GM12878 (cell line): ENCODE measurements around the gene TRIM71. TPM values are rescaled to one million over a fixed set of nuclear protein-coding genes. Genes with fewer than 3 reads are reported as not detected.

ENCODE experiments used
- ATAC-seq: fragments of 200-7000 bp; cut with Tn5 transposase; 3 replicates; pipeline ENCODE4 v1.9.1; 2020; ENCODE audit warnings: mild to moderate bottlenecking, moderate library complexity
- BruUV-seq: library from RNA; stranded (reverse); fragments of 400-500 nt; replicated peaks from 2 replicates; lab custom pipeline; 2021; lab: Mats Ljungman, UMichigan
- CTCF ChIA-PET: fragments of 300-600 bp; sonication (Branson Sonifier 250); formaldehyde crosslinking; extraction: SDS; loops from one replicate; lab custom pipeline; 2021; ENCODE audit warnings: inconsistent platforms; lab: Yijun Ruan, JAX
- POLR2A ChIA-PET: fragments of 350-600 bp; formaldehyde crosslinking; extraction: SDS; loops from one replicate; lab custom pipeline; 2021; ENCODE audit warnings: inconsistent platforms; lab: Charles Lee
- RAD21 ChIA-PET: fragments of 300-600 bp; sonication (Branson Sonifier 250); formaldehyde crosslinking; loops from one replicate; lab custom pipeline; 2023; ENCODE audit warnings: antibody characterized with exemption; ENCODE audit not compliant: unreplicated experiment; lab: Charles Lee
- SMC1A ChIA-PET: fragments of 300-600 bp; sonication (Branson Sonifier 250); formaldehyde crosslinking; loops from one replicate; lab custom pipeline; 2023; ENCODE audit not compliant: unreplicated experiment, uncharacterized antibody; lab: Charles Lee
- DNase-seq: peaks from one replicate; pipeline ENCODE4 v3.0.0-alpha.2; 2011; ENCODE audit warnings: low read depth, low spot score
- FAIRE-seq: peaks from 3 replicates; lab custom pipeline; 2011; peaks lifted over from hg19 to GRCh38; lab: Jason Lieb, UNC
- H2AFZ ChIP-seq: 2 replicates; pipeline ENCODE4 v1.6.0; 2011; ENCODE audit warnings: low read depth, low read length, control low read depth; ENCODE audit not compliant: control insufficient read depth
- H3K27ac ChIP-seq: 2 replicates; pipeline ENCODE4 v1.5.1; 2011; ENCODE audit warnings: control low read depth; ENCODE audit not compliant: control insufficient read depth, insufficient read depth
- H3K27me3 ChIP-seq, 2 experiments: replicated peaks in 1 of 2; 2 replicates each; pipeline versions ENCODE4 v1.6.0 to v1.6.1; 2011; ENCODE audit warnings: low read length in 1 of 2; ENCODE audit not compliant: control insufficient read depth in 2 of 2, insufficient read depth in 2 of 2
- H3K36me3 ChIP-seq, 2 experiments: 2 replicates each; pipeline ENCODE4 v1.5.1; 2011; ENCODE audit warnings: low read length in 1 of 2; ENCODE audit not compliant: control insufficient read depth in 2 of 2, insufficient read depth in 2 of 2
- H3K4me1 ChIP-seq: 2 replicates; pipeline ENCODE4 v1.6.1; 2011; ENCODE audit warnings: mild to moderate bottlenecking, low read length, moderate library complexity, mixed read lengths; ENCODE audit not compliant: control insufficient read depth, insufficient read depth
- H3K4me2 ChIP-seq: 2 replicates; pipeline ENCODE4 v1.6.0; 2011; ENCODE audit warnings: control low read depth; ENCODE audit not compliant: control insufficient read depth, insufficient read depth
- H3K4me3 ChIP-seq: fragments of 200-600 bp; sonication (generic); 2 replicates; pipeline ENCODE4 v1.5.1; 2016
- H3K79me2 ChIP-seq: 2 replicates; pipeline ENCODE4 v1.6.0; 2011; ENCODE audit warnings: low read length; ENCODE audit not compliant: control insufficient read depth, insufficient read depth
- H3K9ac ChIP-seq: 2 replicates; pipeline ENCODE4 v1.8.0; 2011; ENCODE audit warnings: low read length, control low read depth, mixed read lengths; ENCODE audit not compliant: control insufficient read depth, insufficient read depth
- H3K9me3 ChIP-seq: replicated peaks from 3 replicates; pipeline ENCODE4 v1.5.1; 2011; ENCODE audit warnings: mild to moderate bottlenecking, low read length; ENCODE audit not compliant: control insufficient read depth, insufficient read depth
- H4K20me1 ChIP-seq: 2 replicates; pipeline ENCODE4 v1.6.0; 2011; ENCODE audit not compliant: control insufficient read depth, insufficient read depth
- BCLAF1 ChIP-seq: fragments of 450-650 bp; IDR thresholded peaks from 2 replicates; pipeline ENCODE4 v1.6.1; 2017; ENCODE audit warnings: antibody characterized with exemption, mild to moderate bottlenecking, moderate library complexity
- CEBPB ChIP-seq, 2 experiments: fragments of 150-350 bp in 1 of 2; IDR thresholded peaks; 2 replicates each; pipeline ENCODE4 v1.6.1; 2012 to 2014; ENCODE audit warnings: low read depth in 2 of 2, low read length in 2 of 2, borderline replicate concordance in 1 of 2, inconsistent platforms in 1 of 2
- E2F8 ChIP-seq: fragments of 450-650 bp; IDR thresholded peaks from 2 replicates; pipeline ENCODE4 v1.6.1; 2018; ENCODE audit warnings: mild to moderate bottlenecking, low read depth, moderate library complexity; ENCODE audit not compliant: partially characterized antibody
- MYC ChIP-seq: IDR thresholded peaks from 2 replicates; pipeline ENCODE4 v1.6.1; 2011; ENCODE audit warnings: mild to moderate bottlenecking, low read length, moderate library complexity, inconsistent platforms; ENCODE audit not compliant: insufficient read depth, insufficient replicate concordance, insufficient read length, severe bottlenecking
- PRDM15 ChIP-seq: fragments of 450-650 bp; formaldehyde crosslinking; IDR thresholded peaks from 2 replicates; pipeline ENCODE4 v1.4.0; 2020; ENCODE audit warnings: mild to moderate bottlenecking, moderate library complexity
- TBL1XR1 ChIP-seq: IDR thresholded peaks from 2 replicates; pipeline ENCODE4 v1.6.1; 2012; ENCODE audit warnings: low read depth, low read length, improper control_type of control experiment
- ZBTB11 ChIP-seq: fragments of 450-650 bp; formaldehyde crosslinking; IDR thresholded peaks from 2 replicates; pipeline ENCODE4 v1.5.0; 2022; ENCODE audit warnings: mild to moderate bottlenecking, missing genetic modification characterization
- WGBS: methylation state at CpG from one replicate; pipeline ENCODE4 v1.1.6; 2016; ENCODE audit warnings: low lambda C conversion rate; ENCODE audit not compliant: insufficient replicate concordance, insufficient coverage; ENCODE audit errors: missing lambda C conversion rate; 5-methylcytosine and 5-hydroxymethylcytosine counted together
- in situ Hi-C: fragments of 300-500 bp; cut with MboI; formaldehyde crosslinking; loops from 9 replicates; pipeline ENCODE4 v1.14.3; 2018; ENCODE audit warnings: mixed read lengths
- intact Hi-C: fragments of 100-400 bp; cut with micrococcal nuclease; formaldehyde crosslinking; loops from one replicate; pipeline ENCODE4 v1.14.2; 2022; ENCODE audit not compliant: unreplicated experiment
- polyA plus RNA-seq, 11 experiments: library from polyadenylated mRNA; depleted of rRNA in 4 of 11; unstranded in 6 of 11; stranded (reverse) in 5 of 11; fragments of >200 nt; fragmentation: Nextera tagmentation in 4 of 11; fragmentation: Illumina TruSeq in 1 of 11; extraction: Ambion mirVana in 4 of 11; extraction: Trizol in 1 of 11; gene quantifications; 1 replicate in 1 of 11; 2 replicates in 10 of 11; pipeline versions ENCODE4 v1.2.1 to v1.2.3, GENCODE V29; 2011 to 2016; ENCODE audit warnings: inconsistent platforms in 2 of 11, missing spikeins in 2 of 11, low read depth in 1 of 11
- total RNA-seq, 4 experiments: library from RNA; depleted of rRNA in 3 of 4; stranded (reverse); fragments of >200 nt in 3 of 4; fragmentation: Illumina TruSeq in 1 of 4; extraction: Trizol in 1 of 4; gene quantifications; 2 replicates each; pipeline versions ENCODE4 v1.2.1 to v1.2.3, GENCODE V29; 2013 to 2021

The TRIM71 gene
- total and polyA plus RNA-seq, 10 of the 15 experiments (the other 5 are each of a cell fraction or from before 2014, with no cell fraction given) = 0.02 to 1.8 (median 0.16) TPM

GRCh38 chr3:32880225-32880624 is 62.4 kb downstream of the TRIM71 start:
- H3K4me3 ChIP-seq = no peak overlapping the region
- DNase-seq (no peak), ATAC-seq (no peak), FAIRE-seq (no peak)
- ChIA-PET RAD21 (interaction anchor here (1.0 kb wide), 1 partner anchor 9 kb away, joined by 3 read pairs; no protein-coding TSS in a partner anchor), SMC1A (no interaction called here), POLR2A (interaction anchor here (0.6 kb wide), 1 partner anchor 88 kb away, joined by 4 read pairs; no protein-coding TSS in a partner anchor), CTCF (interaction anchor here (1.0 to 2.2 kb wide), 2 partner anchors 9 to 23 kb away, joined by 3 to 12 read pairs; no protein-coding TSS in a partner anchor)
- intact Hi-C loops (no loop called here), in situ Hi-C loops (no loop called here)
- H3K4me2 ChIP-seq = no peak overlapping the region
- BruUV-seq = no TSS peak
- peaks cover 1% of the 10 kb centered on the region; the same call in 1 of the 3 replicates for H3K9me3 ChIP-seq
- H3K79me2 ChIP-seq = no peaks in the 10 kb centered on the region
- no peaks in the 10 kb centered on the region for H4K20me1 ChIP-seq
- TF ChIP-seq E2F8 = no peak
- no peak for TF ChIP-seq PRDM15 (CRISPR knock-in tag)
- TF ChIP-seq CEBPB (IDR thresholded peaks at IDR 0.05; ENCODE audit: borderline replicate concordance in 1 of 2, low read depth in 2 of 2, low read length in 2 of 2) = no peak
- TF ChIP-seq TBL1XR1 = no peak
- no peak for TF ChIP-seq MYC
- TF ChIP-seq ZBTB11 = no peak
- no peak for TF ChIP-seq BCLAF1
- H3K4me1 ChIP-seq = peaks cover 25% of the 10 kb centered on the region
- no peaks in the 10 kb centered on the region for H3K36me3 ChIP-seq
- H2AFZ ChIP-seq = no peak overlapping the region
- no peaks in the 10 kb centered on the region for H3K27me3 ChIP-seq
- H3K27ac ChIP-seq = no peak overlapping the region
- H3K9ac ChIP-seq = no peak overlapping the region
- WGBS = 100% methylated on average over 1 of the region's 1 CpG
